ENCODE results near the gene CDCP2.

The CDCP2 gene

DNA sequence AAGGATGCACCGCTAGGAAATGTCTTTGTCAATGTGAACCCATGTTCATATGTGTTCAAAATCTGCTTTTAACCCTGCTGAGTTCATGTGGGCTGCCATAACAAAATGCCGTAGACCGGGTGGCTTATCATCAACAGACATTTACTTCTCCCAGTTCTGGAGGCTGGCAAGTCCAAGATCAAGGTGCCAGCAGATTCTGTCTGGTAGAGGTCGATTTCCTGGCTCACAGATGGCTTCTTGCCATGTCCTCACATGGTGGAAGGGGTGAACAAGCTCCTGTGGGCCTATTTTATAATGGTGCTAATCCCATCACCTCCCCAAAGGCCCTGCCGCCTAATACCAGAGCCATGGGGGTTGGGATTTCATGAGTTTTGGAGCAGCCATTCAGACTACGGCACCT is 4.6 kb upstream of the CDCP2 start:
- TF ChIP-seq, protein P1, sequence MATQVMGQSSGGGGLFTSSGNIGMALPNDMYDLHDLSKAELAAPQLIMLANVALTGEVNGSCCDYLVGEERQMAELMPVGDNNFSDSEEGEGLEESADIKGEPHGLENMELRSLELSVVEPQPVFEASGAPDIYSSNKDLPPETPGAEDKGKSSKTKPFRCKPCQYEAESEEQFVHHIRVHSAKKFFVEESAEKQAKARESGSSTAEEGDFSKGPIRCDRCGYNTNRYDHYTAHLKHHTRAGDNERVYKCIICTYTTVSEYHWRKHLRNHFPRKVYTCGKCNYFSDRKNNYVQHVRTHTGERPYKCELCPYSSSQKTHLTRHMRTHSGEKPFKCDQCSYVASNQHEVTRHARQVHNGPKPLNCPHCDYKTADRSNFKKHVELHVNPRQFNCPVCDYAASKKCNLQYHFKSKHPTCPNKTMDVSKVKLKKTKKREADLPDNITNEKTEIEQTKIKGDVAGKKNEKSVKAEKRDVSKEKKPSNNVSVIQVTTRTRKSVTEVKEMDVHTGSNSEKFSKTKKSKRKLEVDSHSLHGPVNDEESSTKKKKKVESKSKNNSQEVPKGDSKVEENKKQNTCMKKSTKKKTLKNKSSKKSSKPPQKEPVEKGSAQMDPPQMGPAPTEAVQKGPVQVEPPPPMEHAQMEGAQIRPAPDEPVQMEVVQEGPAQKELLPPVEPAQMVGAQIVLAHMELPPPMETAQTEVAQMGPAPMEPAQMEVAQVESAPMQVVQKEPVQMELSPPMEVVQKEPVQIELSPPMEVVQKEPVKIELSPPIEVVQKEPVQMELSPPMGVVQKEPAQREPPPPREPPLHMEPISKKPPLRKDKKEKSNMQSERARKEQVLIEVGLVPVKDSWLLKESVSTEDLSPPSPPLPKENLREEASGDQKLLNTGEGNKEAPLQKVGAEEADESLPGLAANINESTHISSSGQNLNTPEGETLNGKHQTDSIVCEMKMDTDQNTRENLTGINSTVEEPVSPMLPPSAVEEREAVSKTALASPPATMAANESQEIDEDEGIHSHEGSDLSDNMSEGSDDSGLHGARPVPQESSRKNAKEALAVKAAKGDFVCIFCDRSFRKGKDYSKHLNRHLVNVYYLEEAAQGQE (IDR thresholded peaks at IDR 0.05; ENCODE audit: insufficient replicate concordance, low read depth) = no peak
- Histone ChIP-seq H3K4me3 (replicated peaks; ENCODE audit: insufficient read depth, low read length) (no peak overlapping the region), H3K27me3 (ENCODE audit: insufficient read depth, poor library complexity, severe bottlenecking) (no peaks in the 10 kb centered on the region), H3K27ac (replicated peaks) (no peak overlapping the region)
- DNase-seq (ENCODE audit: low read depth in 1 of 2, low spot score in 1 of 2) = no peak

DNA sequence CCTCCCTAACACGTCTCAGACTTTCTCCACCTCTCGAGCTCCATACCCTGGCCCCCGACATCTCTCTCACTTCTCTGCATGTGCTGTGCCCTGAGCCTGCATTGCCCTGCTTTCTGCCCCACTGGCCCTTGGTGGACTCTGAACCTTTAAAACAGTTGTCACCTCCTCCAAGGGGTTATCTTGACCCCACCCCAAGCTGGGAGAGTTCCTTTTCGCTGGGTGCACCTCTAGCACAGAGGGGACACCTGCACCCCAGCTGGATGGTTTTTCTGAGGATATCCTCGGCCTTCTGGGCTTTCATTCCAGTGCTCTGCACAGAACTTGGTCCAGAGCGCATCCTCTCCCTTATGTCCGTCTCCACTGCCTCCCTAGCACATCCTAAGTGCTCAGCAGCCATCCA is 4.2 kb upstream of the CDCP2 start:
- no peak overlapping the region for H3K4me3 ChIP-seq (replicated peaks; ENCODE audit: insufficient read depth, low read length)
- no peak overlapping the region for H3K27ac ChIP-seq (replicated peaks)
- TF ChIP-seq, protein P2, sequence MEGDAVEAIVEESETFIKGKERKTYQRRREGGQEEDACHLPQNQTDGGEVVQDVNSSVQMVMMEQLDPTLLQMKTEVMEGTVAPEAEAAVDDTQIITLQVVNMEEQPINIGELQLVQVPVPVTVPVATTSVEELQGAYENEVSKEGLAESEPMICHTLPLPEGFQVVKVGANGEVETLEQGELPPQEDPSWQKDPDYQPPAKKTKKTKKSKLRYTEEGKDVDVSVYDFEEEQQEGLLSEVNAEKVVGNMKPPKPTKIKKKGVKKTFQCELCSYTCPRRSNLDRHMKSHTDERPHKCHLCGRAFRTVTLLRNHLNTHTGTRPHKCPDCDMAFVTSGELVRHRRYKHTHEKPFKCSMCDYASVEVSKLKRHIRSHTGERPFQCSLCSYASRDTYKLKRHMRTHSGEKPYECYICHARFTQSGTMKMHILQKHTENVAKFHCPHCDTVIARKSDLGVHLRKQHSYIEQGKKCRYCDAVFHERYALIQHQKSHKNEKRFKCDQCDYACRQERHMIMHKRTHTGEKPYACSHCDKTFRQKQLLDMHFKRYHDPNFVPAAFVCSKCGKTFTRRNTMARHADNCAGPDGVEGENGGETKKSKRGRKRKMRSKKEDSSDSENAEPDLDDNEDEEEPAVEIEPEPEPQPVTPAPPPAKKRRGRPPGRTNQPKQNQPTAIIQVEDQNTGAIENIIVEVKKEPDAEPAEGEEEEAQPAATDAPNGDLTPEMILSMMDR (IDR thresholded peaks at IDR 0.05; ENCODE audit: insufficient read depth, low read length) = no peak
- TF ChIP-seq SPI1 (IDR thresholded peaks at IDR 0.05; ENCODE audit: borderline replicate concordance, low read depth) (no peak), GABPA (IDR thresholded peaks at IDR 0.05; ENCODE audit: low read depth) (no peak), POLR2AphosphoS5 (IDR thresholded peaks at IDR 0.05; ENCODE audit: low read depth) (no peak)
- TF ChIP-seq, protein P1 (IDR thresholded peaks at IDR 0.05; ENCODE audit: insufficient replicate concordance, low read depth) = no peak
- no peak for DNase-seq (ENCODE audit: low read depth in 1 of 2, low spot score in 1 of 2)
- H3K27me3 ChIP-seq (ENCODE audit: insufficient read depth, poor library complexity, severe bottlenecking) = no peaks in the 10 kb centered on the region

DNA sequence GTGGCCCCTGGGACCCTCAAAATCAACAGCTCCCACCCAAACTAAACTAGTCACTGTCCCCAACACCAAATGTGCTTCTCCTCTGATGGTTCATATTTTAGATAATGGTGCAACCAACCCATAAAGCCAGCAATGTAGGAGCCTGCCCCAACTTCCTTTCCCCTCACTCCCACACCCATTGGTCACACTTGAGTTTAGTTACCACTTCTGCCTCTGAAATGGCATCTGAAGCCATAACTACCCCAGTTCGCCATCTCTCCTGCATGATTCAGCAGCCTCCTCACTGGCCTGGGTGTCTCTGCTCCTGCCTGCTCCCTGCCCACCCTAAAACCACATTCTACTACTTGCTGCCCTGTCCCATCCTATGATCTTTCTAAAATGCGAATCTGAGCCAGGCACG is 3.4 kb upstream of the CDCP2 start:
- Histone ChIP-seq H3K27ac (replicated peaks) (no peak overlapping the region), H3K27me3 (ENCODE audit: insufficient read depth, poor library complexity, severe bottlenecking) (no peaks in the 10 kb centered on the region), H3K4me3 (replicated peaks; ENCODE audit: insufficient read depth, low read length) (no peak overlapping the region)
- no peak for TF ChIP-seq POLR2AphosphoS5 (IDR thresholded peaks at IDR 0.05; ENCODE audit: low read depth)
- TF ChIP-seq SPI1 (IDR thresholded peaks at IDR 0.05; ENCODE audit: borderline replicate concordance, low read depth) = no peak
- TF ChIP-seq, protein P2 (IDR thresholded peaks at IDR 0.05; ENCODE audit: insufficient read depth, low read length) = no peak
- TF ChIP-seq, protein P1 (IDR thresholded peaks at IDR 0.05; ENCODE audit: insufficient replicate concordance, low read depth) = no peak
- no peak for TF ChIP-seq GABPA (IDR thresholded peaks at IDR 0.05; ENCODE audit: low read depth)
- peak in 1 of 2 experiments; percentile 27 for DNase-seq (ENCODE audit: low read depth in 1 of 2, low spot score in 1 of 2)
